Nucleus accumbens (tissue), 56 donors: ENCODE measurements around the gene SNX5.
A peak's percentile ranks its signal among the peaks of the same experiment; 100 is the strongest.

ENCODE experiments used
- DNase-seq, 56 donors: peaks; one replicate each; lab custom pipeline; 2025; lab: John Stamatoyannopoulos, UW

SNX5 gene

DNA sequence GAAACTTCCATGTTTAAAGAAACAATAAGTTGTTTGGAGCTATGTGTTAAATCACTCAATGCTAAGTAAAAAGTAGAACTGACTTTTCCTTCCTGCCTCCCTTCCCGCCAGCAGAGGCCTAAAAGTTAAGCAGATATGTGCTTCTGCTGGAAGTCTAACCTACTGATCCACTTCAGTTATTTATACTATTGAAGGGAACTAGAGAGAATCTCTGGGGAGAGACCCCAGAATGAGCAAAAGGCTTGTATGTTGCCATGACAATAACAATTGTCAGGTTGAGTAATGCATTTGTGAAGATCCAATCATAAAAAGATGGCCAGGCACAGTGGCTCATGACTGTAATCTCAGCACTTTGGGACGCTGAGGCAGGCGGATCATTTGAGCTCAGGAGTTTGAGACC lies 25.0 kb upstream of the SNX5 start:
- DNase-seq = no peak

DNA sequence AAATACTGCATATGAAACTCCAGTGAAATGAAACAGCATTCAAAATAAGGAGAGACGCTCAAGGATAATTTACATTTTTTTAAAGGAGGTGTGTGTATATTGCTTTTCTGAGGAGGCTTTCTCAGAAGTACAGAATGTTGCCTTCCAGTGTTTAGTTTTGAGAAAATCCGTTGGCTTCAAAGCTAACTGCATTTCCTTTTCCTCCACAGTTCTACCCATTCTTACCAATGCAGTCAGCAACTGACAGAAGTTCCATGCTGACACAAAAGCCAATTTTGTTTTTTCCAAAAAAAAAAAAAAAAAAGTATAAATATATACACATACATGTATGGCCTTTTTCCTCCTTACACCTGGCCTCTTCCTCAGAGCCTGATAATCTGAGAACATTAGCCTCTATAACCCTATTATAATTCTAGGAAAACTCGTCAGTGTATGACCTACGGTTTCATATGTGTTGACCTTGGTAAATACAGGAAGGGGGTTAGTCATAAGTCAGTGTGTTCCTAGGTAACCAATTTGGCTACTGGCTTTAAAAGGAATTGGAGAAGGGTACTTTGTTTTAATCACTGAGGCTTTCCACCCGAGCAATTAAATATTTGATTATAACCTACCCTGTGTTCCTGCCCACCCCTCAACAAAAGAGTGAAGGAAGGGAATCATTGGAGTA lies 24.4 kb upstream of the SNX5 start:
- DNase-seq = no peak

DNA sequence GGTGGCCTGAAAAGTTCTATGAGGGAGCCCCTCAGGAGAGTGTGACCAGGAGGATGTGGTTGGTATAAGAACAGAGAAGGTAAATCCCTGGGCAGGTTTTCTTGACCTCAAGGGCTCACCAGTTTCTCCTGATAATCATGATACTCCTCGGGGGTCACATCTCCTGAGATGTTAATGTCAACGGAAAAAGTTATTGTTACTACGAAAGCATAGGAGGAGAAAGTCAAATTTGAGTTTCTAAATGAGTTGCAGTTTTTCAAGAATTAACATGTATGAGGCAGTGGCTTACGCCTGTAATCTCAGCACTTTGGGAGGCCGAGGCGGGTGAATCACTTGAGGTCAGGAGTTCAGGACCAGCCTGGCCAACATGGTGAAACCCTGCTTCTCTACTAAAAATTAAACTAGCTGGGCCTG lies 23.6 kb upstream of the SNX5 start:
- no peak for DNase-seq

DNA sequence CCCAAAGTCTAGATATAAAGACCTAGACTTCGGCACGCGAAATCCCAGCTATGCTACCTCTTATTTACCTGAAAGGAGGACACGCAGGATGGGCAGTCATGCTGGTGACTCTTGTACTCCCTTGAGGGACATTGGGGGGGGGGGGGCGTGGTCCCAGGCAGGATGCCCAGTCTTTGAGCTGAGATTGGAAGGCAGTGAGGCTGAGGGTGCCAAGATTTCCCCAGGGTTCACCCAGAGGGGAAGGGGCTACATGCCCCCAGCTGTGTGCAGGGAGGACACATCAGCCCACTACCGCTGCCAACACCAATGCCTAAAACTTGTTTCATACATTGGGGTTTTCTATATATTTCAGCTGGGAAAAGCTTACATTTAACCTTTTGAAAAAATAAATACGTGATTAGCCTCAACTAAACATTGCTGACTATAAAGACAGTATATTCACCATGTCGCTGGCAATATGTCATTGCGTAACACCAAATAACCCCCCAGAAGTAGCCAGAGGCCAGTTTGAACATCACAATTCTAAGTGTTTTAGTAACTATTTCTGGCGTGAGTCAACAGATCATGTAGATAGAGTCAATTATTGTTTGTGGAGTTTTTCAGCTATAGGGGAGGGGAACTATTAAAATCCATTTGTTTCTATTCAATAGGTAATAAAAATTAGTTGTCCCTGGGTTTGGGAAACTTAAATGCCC lies 21.8 kb upstream of the SNX5 start:
- DNase-seq = no peak

DNA sequence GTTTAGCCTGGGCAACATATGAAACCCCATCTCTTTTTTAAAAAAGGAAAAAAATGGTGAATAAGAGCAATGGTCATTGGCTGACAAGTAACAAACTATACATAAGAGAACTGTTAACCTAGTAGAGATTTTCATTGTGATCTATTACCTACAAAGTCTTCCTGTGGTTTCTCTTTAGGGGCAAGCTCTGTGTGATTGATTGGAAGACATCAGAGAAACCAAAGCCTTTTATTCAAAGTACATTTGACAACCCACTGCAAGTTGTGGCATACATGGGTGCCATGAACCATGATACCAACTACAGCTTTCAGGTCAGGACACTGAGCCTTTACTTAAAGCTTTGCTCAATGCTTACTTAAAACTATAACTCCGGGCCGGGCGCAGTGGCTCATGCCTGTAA lies 19.4 kb upstream of the SNX5 start:
- DNase-seq = no peak

DNA sequence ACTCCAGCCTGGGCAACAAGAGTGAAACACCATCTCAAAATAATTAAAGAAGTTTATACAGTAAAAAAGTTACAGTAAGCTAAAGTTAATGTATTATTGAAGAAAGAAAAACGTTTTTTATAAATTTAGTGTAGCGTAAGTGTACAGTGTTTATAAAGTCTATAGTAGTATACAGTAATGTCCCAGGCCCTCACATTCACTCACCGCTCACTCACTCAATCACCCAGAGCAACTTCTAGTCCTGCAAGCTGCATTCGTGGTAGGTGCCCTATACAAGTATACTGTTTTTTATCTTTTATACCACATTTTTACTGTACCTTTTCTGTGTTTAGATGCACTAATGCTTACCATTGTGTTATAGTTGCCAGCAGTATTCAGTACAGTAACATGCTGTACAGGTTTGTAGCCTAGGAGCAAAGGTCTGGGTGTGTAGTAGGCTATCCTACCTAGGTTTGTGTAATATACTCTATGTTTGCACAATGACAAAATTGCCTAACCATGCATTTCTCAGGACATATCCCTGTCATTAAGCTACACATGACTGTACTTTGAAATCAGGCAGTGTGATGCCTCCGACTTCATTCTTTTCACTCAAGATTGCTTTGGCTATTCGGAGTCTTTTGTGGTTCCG lies 16.9 kb upstream of the SNX5 start:
- no peak for DNase-seq

DNA sequence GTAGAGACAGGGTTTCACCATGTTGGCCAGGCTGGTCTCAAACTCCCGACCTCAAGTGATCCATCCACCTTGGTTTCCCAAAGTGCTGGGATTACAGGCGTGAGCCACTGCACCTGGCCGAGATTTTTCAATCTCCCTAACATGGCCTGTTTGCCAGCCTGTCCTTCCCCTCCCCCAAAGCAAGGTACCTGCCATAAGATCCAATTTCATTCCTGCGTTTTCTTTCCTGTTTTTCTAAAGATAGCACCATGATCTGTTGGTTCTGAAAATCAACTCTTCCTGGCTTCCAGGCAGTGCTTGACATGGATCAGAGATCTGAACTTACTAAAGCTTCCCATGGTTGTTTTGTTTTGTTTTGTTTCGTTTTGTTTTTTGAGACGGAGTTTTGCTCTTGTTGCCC lies 7.7 kb upstream of the SNX5 start:
- no peak for DNase-seq

DNA sequence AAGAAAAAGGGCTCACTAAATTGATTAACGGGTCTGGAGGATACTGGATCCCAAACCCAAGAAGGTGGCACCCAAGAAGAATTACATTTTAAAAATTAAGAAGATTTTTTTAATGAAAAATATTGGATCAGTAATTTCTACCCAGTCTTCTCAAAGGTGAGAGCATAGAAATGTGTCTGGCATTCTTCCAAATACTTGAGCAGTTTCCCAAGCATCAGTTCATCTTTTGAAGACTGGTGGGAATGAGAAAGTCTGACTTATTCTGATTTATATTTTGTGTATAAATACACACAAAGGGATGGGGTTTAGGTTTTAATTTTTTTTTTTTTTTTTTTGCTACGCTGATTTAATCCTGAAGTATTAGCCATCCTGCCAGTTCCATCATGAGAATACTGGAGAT lies 3.5 kb upstream of the SNX5 start:
- DNase-seq = no peak

DNA sequence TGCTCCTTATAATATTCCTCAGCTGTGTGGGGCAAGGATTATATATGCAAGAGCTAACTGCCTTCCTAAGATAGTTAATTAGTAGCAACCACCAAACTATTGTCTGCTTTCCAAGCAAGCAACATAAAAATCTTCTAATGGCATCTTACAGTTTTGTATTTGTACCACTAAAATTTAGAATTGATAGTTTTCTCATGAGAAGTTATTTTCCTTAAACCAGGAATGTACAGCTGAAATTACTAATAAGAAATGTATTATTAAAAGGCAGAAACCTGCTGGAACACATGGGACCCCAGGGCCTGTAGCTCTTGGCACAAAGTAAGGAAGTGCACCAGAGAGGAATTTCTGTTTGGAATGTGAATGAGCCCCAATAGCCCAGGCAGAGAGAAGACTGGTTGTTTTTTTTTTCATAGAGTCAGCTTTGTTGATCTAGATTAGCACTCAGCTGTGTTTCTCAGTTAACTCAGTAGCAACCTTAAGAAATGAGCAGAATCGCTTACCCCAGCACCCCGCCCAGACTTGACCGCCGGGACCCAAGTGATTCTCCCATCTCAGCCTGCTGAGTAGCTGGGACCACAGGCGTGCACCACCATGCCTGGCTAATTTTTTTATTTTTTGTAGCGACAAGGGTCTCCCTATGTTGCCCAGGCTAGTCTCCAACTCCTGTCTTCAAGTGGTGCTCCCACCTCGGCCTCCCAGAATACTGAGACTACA lies 2.9 kb upstream of the SNX5 start:
- DNase-seq = peak in 2 of 56 donors; percentile 13 to 33

DNA sequence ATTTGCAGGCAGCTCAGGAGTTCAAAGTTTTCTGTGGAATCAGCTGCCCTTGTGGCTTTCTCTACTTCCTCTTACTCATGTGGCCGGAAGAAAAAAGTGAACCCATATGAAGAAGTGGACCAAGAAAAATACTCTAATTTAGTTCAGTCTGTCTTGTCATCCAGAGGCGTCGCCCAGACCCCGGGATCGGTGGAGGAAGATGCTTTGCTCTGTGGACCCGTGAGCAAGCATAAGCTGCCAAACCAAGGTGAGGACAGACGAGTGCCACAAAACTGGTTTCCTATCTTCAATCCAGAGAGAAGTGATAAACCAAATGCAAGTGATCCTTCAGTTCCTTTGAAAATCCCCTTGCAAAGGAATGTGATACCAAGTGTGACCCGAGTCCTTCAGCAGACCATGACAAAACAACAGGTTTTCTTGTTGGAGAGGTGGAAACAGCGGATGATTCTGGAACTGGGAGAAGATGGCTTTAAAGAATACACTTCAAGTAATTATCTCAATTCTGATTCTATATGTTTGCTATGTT lies 1.4 kb upstream of the SNX5 start:
- peak in 11 of 56 donors; percentile 5 to 47 (median 14) for DNase-seq

DNA sequence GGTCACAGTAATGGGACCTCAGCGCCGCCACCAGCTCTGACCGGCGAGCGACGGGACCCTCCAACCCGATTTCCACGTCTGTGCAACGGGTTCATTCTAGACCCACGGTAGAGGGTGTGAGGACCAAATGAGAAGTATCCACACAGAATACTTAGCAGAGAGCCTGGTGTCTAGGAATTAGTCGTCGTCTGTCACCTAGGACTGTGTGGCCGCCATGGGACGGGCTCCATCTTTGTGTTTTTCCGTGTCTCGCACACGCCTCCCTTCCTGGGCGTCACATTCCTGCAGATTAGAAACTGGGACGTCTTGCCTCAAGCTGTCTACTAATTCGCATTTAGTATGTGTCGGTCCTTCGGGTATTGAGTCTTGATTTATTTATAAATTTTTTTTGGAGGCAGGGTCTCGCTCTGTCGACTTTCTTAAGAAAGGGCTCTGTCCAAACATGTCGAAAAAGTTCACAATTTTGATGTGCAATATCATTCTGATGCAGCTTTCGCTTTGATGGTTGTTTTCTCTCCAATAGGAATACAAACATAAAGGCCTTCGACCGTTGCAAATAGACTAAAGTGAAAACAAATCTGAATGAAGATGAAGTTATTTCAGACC lies 787 bp upstream of the SNX5 start:
- DNase-seq = peak in 17 of 56 donors; percentile 28 to 76 (median 55)

DNA sequence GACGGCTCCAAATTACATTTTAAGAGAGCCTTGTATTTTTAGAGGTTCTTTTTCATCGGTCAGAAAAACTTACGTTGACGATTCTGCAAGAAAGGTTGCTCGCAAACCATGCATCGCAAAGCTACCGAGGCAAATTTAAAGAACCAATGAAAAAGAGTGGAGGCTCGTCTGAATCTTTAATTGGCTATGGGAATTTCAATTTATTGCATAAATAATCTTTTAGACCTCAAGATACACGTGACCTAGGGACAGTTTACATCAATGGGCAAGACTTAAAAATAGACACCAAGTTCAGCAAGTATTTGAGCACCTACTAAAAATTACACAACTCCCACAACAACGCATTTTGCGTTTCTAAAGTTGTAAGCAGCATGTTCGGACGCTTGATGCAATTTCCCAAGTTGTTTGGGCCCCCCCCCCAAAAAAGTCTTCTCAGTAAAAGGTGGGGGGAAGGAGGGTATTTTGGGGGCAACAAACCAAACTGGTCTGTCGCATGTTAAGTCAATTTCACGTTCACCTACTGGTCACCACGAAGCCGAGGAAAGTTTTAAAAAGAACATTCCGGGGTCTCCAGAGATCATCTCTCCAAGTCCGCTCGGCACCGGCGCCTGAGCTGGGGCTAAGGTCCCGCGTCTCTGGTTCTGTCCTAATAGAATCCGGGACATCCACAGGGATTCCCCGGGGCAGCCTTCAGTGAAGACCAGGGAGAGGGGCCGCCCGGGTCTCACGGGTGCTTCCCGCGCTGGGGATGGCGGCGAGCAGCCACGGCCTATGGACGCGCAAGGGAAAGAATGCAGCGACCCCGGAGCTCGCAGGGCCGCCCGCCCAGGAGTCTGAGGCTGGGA lies 851 bp downstream of the SNX5 start:
- peak in 6 of 56 donors; percentile 47 to 69 (median 54) for DNase-seq

DNA sequence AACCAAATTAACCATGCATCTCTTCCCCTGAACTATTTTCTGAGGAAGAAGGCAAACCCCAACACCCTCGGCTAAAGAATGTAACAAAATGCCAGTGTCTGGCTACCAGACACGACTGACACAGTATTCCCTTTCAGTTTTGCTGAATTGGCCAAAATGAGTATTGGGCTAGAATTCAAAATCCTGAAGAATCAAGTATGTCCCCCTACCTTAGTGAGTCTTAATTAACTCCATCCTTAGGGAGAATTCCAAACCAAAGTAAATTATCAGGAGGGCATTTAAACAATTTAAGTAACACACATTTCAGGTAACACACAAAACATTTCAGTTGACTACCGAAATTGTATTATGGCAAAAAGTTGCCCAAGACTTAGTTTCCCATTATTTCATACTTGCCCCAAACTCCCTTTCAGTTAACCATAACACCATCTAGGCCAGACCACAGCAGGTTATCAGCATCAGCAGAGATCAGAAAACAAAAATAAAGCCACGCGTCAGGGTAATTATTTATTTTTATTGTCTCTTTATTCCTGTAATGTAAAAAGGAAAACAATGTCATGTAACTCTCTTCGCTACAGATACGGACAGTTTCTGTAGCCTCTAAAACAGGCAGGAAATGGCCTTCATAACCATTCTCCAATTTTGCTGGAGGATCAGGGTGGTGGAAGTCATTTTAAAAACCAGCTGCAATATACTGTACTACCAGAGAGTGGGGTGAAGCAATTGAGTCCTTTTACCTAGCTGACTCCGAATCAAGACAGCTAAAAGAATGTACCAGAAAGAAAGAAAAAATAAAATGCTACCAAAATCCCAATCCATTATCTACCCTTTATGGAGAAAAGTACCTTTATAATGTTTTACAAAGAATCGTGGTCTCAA lies 1.9 kb downstream of the SNX5 start:
- no peak for DNase-seq

DNA sequence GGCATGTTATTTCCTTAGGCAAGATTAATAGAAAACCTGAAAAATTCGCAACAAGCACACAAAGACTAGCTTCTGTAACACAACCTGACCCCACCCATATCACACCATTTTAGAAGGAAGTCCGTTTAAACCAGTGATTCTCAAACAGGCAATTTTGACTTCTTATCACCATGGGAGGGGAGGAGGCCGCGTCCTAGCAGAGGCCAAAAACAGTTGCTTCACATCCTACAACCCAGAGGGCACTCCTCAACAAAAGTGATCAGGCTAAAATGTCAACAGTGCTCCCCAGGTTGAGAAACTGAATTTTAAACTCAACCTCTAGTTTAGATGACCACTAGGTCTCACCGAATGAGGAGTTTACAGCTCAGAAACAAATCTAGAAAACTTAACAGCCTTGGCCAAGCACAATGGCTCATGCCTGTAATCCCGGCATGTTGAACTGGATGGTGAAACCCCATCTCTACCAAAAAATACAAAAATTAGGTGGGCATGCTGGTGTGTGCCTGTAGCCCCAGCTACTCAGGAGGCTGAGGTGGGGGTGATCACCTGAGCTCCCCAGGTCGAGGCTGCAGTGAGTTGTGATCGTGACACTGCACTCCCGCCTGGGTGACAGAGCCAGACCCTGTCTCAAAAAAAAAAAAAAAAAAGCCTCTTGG lies 3.4 kb downstream of the SNX5 start:
- DNase-seq = no peak

DNA sequence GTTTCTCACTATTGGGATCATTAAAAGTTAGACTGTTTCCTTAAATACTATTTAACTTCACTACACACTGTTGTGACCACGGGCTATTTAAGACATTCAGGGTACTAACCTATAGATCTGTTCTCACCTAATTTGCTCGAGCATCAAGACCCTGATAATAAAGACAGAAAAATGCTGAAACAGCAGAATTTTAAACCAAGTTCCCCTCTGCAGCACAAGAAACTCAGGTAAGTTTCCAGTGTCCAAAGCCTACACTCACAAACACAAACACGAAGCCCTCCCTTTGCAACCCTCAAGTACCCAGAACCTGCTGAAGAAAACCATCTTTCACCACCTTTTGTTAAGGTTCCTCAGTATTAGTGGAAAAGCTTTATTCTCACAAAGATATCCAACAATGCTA lies 4.0 kb downstream of the SNX5 start:
- DNase-seq = no peak

DNA sequence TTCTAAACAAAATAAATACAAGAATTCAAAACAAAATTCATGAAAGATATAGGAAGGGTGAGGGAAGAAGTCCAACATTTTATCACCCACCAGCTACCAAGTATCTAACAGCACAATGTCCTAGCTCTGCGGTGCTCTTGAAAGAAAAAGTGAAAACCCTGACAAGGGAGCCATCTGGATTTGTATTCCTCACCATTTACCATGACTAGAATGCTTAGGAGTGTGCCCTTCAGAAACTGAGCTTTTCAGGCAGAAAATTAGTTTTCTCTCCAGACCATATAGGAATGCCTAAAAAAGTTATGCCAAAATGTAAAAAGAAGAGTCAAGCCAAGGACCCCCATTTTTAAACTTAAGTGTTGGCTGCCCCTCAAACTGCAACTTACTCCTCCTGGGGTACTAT lies 4.5 kb downstream of the SNX5 start:
- DNase-seq = no peak

DNA sequence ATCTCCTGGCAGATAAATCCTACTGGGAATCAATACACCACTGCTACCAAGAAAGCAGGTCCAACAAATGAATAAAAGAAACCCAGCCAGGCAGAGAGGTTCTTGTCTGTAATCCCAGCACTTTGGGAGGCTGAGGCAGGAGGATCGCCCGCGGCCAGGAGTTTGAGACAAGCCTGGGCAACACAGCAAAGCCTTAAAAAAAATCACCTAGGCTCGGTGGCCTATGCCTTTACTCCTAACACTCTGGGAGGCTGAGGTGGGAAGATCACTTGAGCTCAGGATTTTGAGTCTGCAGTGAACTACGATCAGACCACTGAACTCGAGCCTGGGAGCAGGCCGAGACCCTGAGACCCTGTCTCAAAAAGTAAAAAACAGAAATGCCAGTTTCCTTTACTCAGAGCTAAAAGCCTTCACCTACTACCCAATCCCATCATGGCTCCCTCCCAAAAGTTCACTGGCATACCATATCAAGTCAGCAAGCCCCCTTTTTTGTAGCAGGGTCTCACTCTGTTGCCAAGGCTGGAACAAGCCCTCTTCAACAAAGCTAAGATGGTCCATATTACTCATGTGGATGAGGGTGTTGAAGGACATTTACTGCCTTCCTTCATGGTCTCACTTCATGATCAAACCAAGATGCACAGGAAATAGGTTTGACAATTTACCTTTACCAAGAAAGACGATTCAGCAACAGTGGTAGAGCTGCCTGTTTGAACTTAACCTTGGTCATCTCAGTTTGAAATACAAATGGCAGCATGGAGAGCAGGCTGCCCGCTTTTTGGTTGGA lies 5.3 kb downstream of the SNX5 start:
- DNase-seq = no peak
